NB4 (cell line): ENCODE results near the gene LRRC37B.

ENCODE experiments used
- CTCF ChIP-seq: IDR thresholded peaks from one replicate; pipeline ENCODE4 v1.5.1; 2012; ENCODE audit warnings: low read depth, low read length
- MYC ChIP-seq: IDR thresholded peaks from 2 replicates; pipeline ENCODE4 v1.6.1; 2011; ENCODE audit warnings: low read depth, low read length
- POLR2A ChIP-seq: IDR thresholded peaks from 2 replicates; pipeline ENCODE4 v1.6.1; 2011; ENCODE audit warnings: mild to moderate bottlenecking; ENCODE audit not compliant: insufficient read length; ENCODE audit errors: extremely low read depth

GRCh38 chr17:32102172-32102571, 95.0 kb downstream of the LRRC37B start:
- TF ChIP-seq CTCF (no peak), POLR2A (no peak), MYC (no peak)
